Tibial nerve (tissue), 3 donors: ENCODE measurements around the gene NIPAL4.
"Not testable (repeated sequence)": the region's sequence is repeated elsewhere in the genome, so short reads cannot be mapped to it uniquely, and the experiment has no call there.

ENCODE experiments used
- POLR2A ChIP-seq, 2 donors: fragments of 450-650 bp; IDR thresholded peaks; one replicate each; pipeline ENCODE4 v1.6.1; 2017; ENCODE audit warnings: antibody characterized with exemption in 2 of 2, mild to moderate bottlenecking in 2 of 2, moderate library complexity in 2 of 2
- TF ChIP-seq, protein P1 (sequence below), 5 experiments: fragments of 200-600 bp in 3 of 5; fragments of 450-650 bp in 2 of 5; sonication (generic) in 3 of 5; IDR thresholded peaks; one replicate each; pipeline ENCODE4 v1.5.1; 2016 to 2019; ENCODE audit warnings: antibody characterized with exemption in 5 of 5, mild to moderate bottlenecking in 3 of 5, moderate library complexity in 2 of 5

DNA sequence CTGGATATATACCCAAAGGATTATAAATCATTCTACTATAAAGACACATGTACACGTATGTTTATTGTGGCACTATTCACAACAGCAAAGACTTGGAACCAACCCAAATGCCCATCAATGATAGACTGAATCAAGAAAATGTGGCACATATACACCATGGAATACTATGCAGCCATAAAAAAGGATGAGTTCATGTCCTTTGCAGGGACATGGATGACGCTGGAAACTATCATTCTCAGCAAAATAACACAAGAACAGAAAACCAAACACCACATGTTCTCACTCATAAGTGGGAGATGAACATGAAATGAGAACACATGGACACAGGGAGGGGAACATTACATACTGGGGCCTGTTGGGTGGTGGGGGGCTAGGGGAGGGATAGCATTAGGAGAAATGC lies 22.7 kb downstream of the NIPAL4 start:
- TF ChIP-seq POLR2A (IDR thresholded peaks at IDR 0.05), result not testable (repeated sequence)
- TF ChIP-seq, protein P1, sequence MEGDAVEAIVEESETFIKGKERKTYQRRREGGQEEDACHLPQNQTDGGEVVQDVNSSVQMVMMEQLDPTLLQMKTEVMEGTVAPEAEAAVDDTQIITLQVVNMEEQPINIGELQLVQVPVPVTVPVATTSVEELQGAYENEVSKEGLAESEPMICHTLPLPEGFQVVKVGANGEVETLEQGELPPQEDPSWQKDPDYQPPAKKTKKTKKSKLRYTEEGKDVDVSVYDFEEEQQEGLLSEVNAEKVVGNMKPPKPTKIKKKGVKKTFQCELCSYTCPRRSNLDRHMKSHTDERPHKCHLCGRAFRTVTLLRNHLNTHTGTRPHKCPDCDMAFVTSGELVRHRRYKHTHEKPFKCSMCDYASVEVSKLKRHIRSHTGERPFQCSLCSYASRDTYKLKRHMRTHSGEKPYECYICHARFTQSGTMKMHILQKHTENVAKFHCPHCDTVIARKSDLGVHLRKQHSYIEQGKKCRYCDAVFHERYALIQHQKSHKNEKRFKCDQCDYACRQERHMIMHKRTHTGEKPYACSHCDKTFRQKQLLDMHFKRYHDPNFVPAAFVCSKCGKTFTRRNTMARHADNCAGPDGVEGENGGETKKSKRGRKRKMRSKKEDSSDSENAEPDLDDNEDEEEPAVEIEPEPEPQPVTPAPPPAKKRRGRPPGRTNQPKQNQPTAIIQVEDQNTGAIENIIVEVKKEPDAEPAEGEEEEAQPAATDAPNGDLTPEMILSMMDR (IDR thresholded peaks at IDR 0.05), result not testable (repeated sequence)
